IPS-18c (cell line): Measurements from ENCODE around the gene OR6S1.
"Not testable (repeated sequence)": the region's sequence is repeated elsewhere in the genome, so short reads cannot be mapped to it uniquely, and the experiment has no call there.

Experiments
- H3K4me3 ChIP-seq: 2 replicates; pipeline ENCODE4 v1.7.0; 2013; ENCODE audit warnings: low read depth, mild to moderate bottlenecking, low read length, moderate library complexity; ENCODE audit not compliant: insufficient read depth
- H3K9me3 ChIP-seq: one replicate; pipeline ENCODE4 v1.6.1; 2013; ENCODE audit warnings: mild to moderate bottlenecking, low read length, moderate library complexity; ENCODE audit not compliant: control insufficient read depth, insufficient read depth

Gene OR6S1

DNA sequence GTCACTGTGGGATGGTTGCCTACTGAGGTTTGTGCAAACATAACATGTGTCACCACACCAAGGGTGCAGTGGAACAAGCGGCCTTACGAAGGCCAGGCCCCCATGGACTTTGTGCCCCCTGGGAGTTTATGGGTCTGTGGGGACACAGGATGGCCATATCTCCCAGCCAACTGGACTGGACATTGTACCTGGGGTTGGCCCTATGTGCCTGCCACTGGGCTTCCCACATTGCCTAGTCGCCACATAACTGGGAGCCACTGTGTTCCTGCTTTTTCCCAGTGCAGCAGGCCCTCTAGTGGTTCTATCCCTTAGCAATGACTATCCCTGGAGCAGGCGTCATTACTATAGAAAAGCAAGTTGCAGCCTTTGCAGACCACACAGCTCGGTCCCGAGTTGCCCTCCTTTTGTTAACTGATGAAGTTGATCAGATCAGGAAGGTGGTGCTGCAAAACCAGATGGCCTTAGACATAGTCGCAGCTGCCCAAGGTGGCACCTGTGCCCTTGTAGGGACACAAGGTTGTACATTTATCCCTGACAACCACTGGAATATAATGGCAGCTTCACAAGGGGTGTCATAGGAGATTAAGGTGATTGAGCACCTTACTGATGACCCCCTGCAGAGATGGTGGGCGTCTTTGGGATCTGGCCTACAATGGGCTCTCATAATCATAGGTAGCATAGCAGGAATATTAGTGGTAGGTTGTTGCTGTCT lies 35.1 kb downstream of the OR6S1 start:
- Histone ChIP-seq H3K4me3 (no peak overlapping the region), H3K9me3 (no peaks in the 10 kb centered on the region)

DNA sequence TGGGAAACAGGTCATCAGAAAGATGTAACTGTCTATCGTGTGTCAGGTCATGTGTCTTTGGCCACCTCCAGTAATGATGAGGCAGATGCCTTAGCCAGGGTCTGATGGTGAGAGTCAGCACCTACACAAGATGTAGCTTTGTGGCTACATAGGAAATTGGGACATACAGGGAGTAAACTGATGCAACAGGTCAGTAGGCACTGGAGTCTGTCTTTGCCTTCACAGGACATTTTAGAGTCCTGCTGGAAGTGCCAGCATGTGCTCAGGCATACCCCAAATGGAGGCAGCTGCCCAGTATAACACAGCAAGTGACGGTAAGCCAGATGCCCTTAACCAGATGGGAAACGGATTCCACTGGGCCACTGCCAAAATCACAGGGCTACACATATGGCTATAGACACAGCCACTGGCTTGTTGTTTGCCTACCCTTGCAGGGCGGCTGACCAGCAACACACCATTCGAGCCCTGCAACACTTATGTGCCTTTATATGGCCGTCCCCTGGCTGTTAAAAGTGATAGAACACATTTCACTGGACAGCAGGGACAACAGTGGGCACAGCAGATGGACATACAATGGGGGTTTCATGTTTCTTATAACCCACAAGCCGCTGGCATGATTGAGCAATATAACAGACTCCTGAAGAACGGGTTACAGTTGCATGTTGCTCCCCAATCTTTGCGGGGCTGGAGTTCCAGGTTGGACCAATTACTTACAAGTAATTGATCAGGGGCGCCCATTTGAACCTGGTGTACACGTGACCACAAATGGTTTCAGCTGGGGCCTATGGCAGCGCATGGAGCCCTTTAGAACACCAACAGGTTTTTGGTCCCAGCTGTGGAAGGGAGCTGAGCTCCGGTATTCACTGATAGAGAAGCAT lies 37.4 kb downstream of the OR6S1 start:
- no peak overlapping the region for H3K4me3 ChIP-seq

DNA sequence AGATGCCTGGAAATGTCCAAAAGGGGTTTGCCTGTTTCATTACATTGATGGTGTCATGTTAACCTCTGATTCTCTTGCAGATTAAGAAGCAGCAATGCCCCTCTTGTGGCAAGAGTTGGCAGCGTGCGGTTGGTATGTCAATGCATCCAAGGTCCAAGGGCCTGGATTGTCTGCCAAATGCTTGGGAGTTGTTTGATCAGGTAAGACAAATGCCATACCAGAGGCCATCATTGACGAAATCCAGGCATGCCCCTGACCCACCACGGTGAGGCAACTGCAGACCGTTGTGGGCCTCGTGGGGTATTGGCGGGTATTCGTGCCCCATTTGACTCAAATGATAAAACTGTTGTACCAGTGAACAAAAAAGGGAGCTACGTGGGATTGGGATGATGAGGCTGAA lies 38.9 kb downstream of the OR6S1 start:
- Histone ChIP-seq H3K4me3 (no peak overlapping the region), H3K9me3 (no peaks in the 10 kb centered on the region)

More for the DNA sequence above, 37.4 kb downstream of the OR6S1 start:
- no peaks in the 10 kb centered on the region for H3K9me3 ChIP-seq

DNA sequence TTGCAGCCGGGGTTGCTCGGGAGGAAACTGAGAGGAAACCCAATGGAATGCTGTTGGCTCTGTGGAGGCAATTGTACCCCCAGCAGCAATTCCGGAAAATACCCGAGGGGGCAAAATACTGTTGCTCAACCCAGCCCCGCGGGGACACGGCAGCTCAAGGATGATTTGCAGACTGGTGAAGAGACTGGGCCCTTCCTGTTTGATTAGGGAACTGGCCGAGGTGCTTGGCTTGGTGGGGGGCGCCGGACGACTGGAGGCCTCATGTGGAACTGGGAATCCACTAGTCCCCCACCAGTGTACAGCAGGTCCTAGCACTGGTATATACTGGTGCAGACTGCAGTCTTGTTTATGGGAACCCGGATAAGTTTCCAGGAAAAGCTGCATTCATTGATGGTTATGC lies 40.0 kb downstream of the OR6S1 start:
- no peak overlapping the region for H3K4me3 ChIP-seq
- H3K9me3 ChIP-seq, result no peaks in the 10 kb centered on the region

DNA sequence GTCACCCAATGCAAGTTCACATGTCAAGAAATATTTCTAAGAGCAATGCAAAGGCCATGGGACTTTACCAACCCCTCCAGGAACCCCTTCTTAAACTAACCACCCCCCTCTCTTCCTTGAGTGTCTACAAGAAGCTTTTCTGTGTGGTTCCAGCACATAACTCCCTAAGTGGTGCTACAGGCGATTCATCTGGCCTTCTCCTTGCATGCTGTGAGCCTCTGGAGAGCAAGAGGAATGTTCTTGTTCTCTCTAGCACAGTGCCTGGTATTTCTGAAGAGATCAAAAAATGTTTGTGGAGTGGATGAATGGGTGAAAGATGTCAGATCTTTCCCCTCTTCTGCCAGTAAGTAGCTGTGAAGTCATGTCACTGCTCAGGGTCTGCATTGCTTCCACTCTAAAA lies 44.4 kb downstream of the OR6S1 start:
- Histone ChIP-seq H3K9me3 (no peaks in the 10 kb centered on the region), H3K4me3 (no peak overlapping the region)

DNA sequence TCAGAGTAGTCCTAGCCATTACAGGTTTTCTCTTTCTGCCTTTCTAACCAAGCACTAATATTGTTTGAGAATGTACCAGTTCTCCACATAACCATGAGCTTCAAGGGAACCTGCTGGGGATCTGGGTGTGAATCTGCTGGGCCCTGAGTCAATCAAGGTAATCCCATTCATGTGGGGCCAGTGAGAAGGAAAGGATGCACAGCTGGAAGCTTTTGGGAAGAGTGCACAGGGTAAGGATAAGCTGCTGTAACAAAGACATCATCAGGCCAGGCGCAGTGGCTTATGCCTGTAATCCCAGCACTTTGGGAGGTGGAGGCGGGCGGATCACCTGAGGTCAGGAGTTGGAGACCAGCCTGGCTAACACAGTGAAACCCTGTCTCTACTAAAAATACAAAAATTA lies 45.8 kb downstream of the OR6S1 start:
- not testable (repeated sequence) for H3K9me3 ChIP-seq, H3K4me3 ChIP-seq

DNA sequence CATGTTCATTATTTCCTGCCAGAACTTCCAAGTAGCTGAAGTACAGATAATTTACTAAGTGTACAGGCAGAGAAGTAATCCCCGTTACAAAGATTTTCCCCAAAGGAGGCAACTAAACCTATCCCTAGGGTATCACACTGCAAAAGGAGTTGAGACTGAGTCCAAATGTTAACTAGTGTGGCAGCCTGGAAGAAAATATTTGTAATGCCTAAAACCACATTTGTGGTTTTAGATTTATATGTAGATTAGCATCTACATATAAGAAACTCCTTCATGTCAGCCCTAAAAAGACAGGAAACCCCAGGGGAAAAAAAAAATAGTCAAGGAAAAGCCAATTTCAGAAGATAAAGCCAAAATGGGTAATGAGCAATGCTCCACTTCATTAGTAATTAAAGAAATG lies 48.9 kb downstream of the OR6S1 start:
- Histone ChIP-seq H3K4me3 (no peak overlapping the region), H3K9me3 (no peaks in the 10 kb centered on the region)

DNA sequence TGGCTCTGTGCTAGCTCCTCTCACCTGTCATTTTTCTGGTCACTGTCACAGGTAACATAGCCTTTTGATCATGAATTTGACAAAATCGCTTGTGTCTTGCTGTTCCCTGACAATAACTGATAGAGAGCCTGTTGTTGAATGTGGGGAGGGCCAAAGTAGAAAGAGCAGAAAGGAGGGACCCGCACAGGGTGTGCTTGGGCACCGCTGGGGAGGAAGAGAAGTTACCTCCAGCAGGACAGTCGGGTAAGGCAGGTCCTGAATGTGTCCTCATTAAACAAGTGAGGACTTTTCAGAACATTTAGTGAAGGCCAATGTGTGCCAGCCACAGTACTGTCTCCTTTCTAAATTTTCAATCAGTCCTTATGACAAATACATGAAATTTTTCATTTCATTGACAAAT lies 50.3 kb downstream of the OR6S1 start, which contains the start of gene RNASE12:
Gene RNASE12 (minus strand): TSS at position 142 of the 400 bp plus-strand sequence. CDS start 653 bp downstream, outside the sequence.
- H3K9me3 ChIP-seq, result no peaks in the 10 kb centered on the region
- no peak within 1 kb of the TSS for H3K4me3 ChIP-seq
